Suprapubic skin (tissue), 4 donors: Measurements from ENCODE around the gene PUSL1.

Experiments
- CTCF ChIP-seq, 2 donors: fragments of 200-600 bp in 1 of 2; fragments of 450-650 bp in 1 of 2; sonication (generic) in 1 of 2; IDR thresholded peaks; one replicate each; pipeline ENCODE4 v1.5.1; 2016 to 2019; ENCODE audit warnings: antibody characterized with exemption in 2 of 2, mild to moderate bottlenecking in 1 of 2, moderate library complexity in 1 of 2
- POLR2A ChIP-seq, 2 donors: fragments of 450-650 bp; IDR thresholded peaks; one replicate each; pipeline ENCODE4 v1.6.1; 2017; ENCODE audit warnings: antibody characterized with exemption in 2 of 2, mild to moderate bottlenecking in 2 of 2, moderate library complexity in 2 of 2
- POLR2AphosphoS5 ChIP-seq, 3 donors: sonication (generic); formaldehyde crosslinking; IDR thresholded peaks; one replicate each; pipeline ENCODE4 v1.6.1; 2017; ENCODE audit warnings: antibody characterized with exemption in 3 of 3

GRCh38 chr1:1278620-1279019, 29.8 kb upstream of the PUSL1 start:
- no peak for TF ChIP-seq CTCF (IDR thresholded peaks at IDR 0.05)
- TF ChIP-seq POLR2A (IDR thresholded peaks at IDR 0.05) = no peak
- no peak for TF ChIP-seq POLR2AphosphoS5 (IDR thresholded peaks at IDR 0.05)
